Mammary epithelial cell (primary cell): ENCODE data around the gene ZBTB20.

Experiments
- CTCF ChIP-seq, 2 donors: IDR thresholded peaks in 1 of 2; conservative IDR thresholded peaks in 1 of 2; 2 replicates each; pipeline ENCODE4 v1.5.1; 2011 to 2012; ENCODE audit warnings: inconsistent platforms in 2 of 2, low read length in 2 of 2, mild to moderate bottlenecking in 2 of 2, control low read depth in 1 of 2, low read depth in 1 of 2; ENCODE audit not compliant: insufficient read depth in 1 of 2; ENCODE audit errors: extremely low read depth in 1 of 2
- EZH2 ChIP-seq: IDR thresholded peaks from 2 replicates; pipeline ENCODE4 v1.6.1; 2012; ENCODE audit warnings: low read length, inconsistent platforms, borderline replicate concordance

DNA sequence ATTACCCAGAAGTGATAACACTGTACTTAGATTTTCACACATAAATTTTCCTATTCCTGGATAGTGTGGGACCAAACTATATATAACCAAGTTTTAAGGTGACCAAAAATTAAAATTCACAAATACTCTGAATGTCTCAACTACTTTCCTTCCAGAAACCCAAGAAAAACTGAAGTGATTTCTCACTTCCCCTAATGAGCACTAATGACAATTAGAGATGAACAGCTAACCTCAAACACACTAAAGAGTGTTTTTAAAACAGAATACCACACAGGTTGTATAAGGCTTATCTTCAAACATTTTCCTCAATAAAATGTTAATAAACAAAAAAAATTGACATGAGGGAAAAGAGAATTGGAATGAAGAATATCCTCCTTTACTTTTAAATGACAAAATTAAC lies 188.2 kb downstream of the ZBTB20 start:
- TF ChIP-seq CTCF (conservative IDR thresholded peaks at IDR 0.05 in 1 of 2, IDR thresholded peaks at IDR 0.05 in 1 of 2; ENCODE audit: extremely low read depth in 1 of 2, insufficient read depth in 1 of 2, low read depth in 1 of 2, low read length in 2 of 2) (no peak), EZH2 (no peak)
